GM19467 (cell line): ENCODE data around the gene ANAPC7.
"Not testable (repeated sequence)": the region's sequence is repeated elsewhere in the genome, so short reads cannot be mapped to it uniquely, and the experiment has no call there.

Source experiments
- ATAC-seq: cut with Tn5 transposase; IDR thresholded peaks from one replicate; pipeline ENCODE4 v1.9.1; 2021; ENCODE audit warnings: mild to moderate bottlenecking, moderate library complexity; ENCODE audit not compliant: unreplicated experiment

Gene ANAPC7

DNA sequence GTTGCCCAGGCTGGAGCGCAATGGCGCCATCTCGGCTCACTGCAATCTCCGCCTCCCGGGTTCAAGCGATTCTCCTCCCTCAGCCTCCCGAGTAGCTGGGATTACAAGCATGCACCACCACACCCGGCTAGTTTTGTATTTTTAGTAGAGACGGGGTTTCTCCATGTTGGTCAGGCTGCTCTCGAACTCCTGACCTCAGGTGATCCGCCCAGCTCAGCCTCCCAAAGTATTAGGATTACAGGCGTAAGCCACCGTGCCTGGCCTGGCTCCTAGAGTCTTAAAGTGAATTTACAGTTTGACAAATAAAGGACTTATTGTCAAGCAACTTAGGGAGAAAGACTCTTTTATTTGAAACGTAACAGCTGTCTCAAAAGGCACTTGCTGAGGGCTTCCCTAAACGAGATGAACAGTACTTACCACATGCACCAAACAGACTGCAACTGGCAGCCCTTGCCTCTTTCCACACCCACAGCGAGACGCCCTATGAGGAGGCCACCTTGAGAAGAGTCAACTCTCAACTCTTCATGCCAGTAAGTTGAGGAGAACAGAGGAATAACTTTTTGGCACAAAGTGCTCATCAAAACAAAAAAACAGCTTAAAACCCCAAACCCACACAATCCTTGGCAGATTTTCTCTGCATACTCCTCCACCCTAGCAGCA, 25.2 kb downstream of the ANAPC7 start:
- ATAC-seq, result not testable (repeated sequence)

DNA sequence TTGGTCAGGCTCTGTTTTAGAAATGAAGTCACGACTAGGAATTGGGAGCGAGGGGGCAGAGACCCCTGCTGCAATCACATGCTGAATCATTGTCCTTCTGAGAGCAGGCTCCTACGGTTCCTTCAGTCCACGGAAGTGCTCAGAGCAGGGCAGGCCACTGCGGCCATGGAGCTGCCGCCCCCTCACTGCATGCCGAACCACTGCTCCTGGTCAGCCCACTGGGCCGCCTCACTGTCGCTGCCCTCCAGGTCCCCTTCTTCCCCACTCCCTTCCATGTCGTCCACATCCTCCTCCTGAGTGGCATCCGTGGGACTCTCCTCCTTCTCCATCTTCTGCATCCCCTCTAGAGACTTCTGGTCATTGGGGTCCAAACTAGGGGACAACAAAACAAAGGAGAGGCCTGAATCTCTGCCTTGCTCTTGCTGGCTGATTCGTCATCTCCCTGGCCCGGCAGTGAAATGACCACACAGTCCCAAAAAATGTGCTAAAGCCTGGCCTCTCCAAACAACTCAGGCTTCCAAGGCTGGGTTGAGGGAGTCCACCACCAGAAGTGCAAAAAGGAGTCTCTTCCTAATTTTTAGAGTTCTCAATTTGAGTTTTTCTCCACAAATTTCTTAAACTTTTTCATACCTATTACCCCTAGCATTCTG, 29.4 kb downstream of the ANAPC7 start:
- ATAC-seq, result no peak

DNA sequence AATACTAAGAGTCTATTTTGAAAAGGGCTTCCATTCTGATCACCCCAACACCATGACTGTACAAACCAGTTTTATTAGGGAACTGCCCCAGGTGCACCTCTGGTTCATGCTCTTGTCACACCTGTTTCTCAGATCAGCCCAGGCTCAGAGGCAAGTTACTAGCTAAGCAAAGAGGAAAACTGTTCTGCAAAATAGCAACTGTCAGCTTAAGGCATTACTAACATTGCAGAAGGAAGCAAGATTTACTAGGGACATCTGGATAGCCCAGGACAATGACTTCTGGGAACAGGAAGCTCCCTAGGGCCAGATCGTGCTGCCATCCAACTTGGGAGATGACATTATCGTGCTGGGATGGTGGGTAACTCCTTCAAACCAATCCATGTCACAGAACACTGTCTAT, 30.1 kb downstream of the ANAPC7 start:
- no peak for ATAC-seq

DNA sequence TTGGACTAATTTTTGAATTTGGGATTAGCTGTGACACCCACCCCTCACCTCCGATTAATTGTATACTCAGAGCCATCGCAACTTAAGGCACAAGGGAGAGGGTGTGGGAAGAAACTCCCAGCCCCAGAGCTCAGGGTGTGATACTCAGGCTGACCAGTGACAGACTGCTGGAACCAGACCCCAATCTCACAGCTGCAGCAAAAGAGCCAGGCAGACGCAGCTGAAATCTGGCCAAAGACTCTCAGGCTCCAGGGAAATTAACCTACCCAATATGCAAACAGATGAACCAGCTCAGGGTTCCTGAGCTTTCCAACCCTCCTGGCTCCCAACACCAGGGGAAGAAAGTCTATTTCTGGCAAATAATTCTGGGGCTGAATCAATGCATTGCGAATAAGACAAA, 30.5 kb downstream of the ANAPC7 start:
- no peak for ATAC-seq

DNA sequence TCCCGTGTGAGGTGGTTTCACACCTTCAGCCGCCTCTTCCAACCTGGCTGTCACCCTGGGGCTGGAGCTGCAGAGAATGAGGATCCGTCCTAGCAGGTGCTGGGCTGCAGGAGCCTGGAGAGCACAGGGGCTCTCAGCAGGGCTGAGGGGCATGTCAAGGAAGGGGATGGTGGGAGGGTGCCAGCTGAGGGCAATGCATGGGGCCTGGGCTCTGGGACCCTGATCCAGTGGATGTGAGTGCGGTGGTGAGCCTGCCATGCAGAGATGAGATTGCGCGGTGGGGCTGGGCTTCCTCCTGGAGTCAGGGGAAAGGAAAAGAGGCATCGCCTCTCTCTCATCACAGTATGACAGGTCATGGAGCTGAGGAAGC, 31.5 kb downstream of the ANAPC7 start:
- ATAC-seq, result no peak

DNA sequence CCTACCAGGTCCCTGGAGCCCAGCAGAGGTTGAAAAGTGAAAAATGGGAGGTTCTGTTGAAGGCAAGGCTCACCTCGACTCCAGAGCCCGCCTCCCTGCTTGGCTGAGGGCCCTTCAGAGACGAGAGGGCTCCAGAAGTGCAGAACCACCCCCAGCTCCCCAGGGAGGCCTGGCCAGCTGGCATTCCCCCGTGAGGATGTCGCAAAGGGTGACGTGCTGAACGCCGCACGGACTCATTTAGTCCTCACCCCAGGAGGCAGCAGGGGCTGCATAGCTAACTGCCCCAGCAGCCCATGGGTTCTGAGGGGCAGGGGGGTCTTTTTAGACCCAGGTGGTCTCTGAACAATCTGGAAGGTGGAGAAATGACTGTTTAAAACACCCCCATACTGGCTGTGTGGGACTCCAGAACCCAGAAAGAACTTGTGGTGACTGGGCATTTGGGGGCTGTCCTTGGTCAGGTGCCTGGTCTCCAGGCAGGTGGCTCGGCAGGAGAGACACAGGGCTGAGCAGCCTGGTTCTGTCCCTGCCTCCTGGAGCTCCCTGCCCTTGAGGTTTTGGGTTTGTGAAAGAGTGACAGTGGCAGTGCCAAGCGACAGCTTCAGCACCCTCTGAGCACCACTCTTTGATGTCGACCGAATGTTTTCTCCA, 32.0 kb downstream of the ANAPC7 start:
- ATAC-seq, result peak; percentile 52

DNA sequence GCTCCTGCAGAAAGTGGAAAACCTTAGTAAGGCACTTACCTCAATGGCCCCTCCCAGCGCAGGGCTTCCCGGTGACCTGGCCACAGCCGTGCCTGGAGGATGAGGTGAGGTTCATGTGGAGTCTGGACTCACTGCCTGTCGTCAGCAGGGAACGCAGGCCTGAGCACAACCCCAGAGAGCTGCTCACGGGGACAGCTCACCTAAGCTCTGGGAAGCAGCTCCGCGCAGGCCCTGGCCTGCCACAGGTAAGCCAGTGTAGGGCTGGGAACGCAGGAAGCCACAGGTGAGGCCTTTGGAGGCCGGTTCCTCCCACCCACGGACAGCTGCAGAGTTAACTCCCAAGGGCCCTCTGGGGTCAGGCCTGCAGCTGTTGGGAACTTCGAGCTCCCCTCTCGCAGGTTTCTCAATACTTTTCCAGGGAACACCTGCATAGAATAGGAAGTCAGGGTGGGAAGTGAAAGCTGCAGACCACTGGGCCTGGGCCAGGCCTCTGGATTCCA, 32.7 kb downstream of the ANAPC7 start:
- ATAC-seq, result no peak

DNA sequence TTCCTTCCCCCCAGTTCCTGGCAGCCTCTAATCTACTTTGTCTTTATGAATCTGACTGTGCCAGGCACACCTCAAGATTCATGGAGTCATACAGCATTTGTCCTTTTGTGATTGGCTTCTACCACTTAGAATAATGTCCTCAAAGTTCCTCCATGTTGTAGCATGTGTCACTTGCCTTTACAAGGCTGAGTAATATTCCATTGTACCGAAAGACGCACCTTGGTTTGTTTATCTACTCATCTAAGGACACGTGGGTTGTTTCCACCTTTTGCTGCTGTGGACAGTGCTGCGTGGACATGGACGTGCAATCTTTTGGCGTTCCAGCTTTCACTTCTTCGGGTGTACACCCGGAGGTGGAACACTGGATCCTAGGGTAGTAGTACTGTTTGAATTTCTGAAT, 33.5 kb downstream of the ANAPC7 start:
- no peak for ATAC-seq

DNA sequence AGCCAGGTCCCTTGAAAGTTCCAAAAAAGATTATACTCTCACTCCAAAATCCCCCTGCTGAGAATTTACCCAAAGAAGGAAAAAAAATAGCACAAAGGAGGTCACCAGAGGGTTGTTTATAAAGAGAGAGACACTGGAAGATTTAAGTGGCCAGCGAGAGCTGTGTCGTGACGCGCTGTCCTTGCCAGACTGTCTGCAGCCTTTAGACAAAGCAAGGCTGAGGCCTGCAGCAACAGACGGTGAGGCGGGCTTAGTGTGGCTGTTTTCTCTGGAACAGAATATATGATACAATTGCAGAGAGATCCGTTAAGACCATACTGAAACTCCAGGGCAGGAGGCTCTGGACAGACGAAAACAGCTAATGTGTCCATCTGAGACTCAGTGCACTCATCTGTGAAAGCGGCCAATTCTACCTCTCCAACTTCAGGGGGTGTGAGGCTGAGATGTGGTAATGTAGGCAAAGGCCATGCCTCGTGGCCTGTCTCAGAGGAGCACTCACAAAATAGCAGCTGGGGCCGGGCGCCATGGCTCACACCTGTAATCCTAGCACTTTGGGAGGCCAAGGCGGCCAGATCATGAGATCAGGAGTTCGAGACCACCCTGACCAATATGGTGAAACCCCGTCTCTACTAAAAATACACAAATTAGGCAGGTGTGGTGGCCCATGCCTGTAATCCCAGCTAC, 36.2 kb downstream of the ANAPC7 start:
- no peak for ATAC-seq

DNA sequence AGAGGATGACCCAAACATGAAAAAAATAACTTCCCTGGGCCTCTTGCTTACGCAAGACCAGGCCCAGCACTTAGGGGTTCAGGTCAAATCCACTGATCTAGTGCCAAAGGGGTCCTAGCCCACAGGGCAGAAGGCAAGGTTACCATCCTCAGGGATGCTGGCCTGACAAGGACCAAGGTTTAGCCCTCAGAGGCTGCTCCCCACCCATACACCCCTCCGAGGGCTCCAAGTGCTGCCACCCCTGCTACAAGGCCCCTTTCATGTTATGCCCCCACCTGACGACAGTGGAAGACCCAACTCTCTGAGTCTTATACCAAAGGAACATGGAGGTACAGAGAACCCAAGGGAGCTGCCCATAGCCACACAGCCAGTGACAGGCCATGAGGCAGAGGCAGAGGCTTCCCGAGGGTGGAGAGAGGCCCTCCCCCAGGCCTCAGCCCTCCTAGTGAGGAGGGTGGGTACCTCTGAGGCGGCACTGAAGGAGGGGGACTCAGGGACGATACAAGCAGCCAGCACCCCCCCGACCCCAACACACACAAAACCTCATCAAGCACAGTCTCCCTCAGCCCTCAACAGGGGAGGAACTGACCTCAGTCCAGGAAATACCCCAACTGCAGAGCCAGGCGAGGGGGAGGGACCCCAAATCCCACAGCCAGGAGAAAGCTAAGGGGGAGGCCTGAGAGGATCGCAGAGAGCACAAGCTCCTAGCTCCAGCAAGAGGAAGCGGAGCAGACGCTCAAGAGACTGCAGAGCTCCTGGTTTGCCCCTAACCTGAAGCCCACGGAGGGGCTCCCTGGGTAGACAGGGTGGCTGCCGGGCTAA, 37.0 kb downstream of the ANAPC7 start:
- ATAC-seq, result no peak

DNA sequence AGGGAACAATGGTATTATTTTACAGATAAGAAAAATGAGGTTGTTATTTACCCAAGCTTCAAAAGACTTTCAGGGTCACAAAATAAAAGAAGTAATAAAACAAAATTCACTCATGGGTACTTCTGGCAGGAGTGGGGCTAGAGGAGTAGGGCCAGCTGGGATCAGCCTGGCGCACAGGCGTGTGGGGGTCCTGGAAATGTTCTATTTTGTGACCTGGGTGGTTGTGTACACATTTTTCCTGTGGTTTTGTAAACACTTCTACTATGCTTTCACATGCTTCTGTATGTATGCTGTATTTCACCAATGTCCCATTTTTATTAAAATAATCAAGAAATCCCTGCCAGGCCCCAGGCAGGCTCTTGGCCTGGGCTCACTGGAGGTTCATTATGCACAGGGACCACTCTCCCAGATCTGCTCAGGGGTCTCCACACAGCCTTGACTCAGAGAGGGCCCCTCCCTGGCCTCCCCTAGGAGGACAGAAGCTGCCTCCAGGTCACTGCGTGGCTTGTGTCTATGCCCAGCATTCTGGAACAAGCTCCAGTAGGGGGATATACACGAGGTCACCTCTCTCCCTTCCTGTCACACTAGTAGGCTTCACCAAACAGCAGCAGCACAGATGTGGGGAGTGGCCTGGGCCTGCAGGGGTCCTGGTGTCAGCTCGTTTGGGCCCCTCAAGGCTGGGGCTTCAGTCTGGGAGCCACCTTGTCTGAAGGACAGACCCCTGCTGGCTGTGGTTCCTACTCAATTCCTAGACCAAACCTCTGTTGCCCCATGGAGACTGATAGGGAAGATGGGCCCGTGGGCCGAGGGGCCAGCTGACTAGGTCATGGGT, 37.8 kb downstream of the ANAPC7 start:
- ATAC-seq, result no peak

DNA sequence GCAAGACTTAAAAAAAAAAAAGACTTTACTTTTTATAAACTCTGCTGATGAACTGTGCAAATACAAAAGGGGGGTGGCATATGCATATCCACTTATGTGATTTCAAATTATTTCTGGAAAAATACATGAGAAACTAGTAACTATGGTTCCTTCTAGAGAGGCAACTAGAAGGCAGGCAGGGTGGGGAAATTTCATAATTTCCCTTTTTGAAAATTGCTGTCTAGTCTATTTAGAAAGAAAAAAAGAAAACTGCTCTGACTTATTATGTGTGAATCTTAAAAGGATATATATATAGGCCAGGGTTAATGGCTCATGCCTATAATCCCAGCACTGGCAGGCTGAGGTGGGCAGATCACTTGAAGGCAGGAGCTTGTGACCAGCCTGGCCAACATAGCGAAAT, 42.3 kb downstream of the ANAPC7 start:
- ATAC-seq, result no peak

DNA sequence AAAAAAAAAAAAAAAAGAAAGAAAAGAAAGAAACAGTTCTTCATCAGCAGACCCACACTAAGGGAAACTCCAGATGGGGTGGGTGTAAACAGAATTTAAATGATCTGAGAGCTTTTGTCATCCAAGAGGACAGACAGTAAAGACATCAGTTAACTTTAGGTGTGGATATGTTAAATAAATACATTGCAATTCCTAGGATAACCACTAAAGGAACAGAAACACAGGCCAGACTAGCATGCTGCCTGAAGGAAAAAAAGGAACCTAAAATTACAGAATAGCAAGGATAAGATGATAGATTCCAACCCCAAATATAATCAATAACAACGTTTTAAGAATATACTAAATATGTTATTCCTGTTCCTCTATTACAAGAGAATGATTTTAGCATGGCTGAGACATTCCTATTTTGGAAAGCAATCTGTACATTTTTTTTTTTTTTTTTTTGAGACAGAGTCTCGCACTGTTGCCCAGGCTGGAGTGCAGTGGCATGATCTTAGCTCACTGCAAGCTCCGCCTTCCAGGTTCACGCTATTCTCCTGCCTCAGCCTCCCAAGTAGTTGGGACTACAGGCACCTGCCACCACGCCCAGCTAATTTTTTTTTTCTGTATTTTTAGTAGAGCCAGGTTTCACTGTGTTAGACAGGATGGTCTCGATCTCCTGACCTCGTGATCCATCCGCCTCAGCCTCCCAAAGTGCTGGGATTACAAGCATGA, 45.0 kb downstream of the ANAPC7 start:
- ATAC-seq, result not testable (repeated sequence)

DNA sequence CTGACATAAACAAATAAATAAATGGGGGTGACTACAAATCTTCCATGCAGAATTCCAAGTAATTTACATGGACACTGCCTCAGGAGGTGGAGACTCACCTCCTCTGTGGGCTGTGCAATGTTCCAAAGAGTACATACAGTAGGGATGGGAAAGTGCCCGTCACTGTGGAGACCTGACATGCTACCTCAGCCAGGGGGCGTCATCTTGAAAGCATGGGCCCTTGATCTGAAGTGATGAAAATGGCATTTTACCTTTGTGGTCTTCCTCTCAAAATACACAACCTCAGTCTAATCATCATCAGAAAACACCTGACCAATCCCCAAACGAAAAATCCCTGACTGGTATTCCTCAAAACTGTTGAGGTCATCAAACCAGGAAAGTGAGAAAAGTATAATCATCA, 48.4 kb downstream of the ANAPC7 start:
- no peak for ATAC-seq

DNA sequence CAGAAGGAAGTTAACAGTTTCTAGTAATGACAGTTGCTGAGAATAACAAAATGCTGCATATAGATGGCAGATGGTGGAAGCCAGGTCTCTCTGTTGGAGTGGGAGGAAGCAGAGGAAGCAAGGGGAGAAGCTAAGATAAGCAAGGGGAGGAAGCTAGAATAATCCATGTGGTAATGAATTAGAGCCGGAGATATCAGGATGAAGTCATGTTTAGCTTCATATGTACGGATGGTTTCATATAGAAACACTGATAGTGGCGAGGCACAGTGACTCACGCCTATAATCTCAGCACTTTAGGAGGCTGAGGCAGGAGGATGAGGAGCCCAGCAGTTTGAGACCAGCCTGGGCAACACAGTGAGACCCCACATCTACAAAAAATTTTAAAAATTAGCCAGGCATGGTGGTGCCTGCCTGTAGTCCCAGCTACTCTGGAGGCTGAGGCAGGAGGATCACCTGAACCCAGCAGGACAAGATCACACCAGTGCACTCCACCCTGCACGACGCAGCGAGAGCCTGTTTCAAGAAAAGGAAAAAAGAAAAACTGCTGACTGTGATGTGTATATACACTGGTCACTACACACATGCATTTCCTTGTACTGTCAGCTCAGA, 49.2 kb downstream of the ANAPC7 start:
- no peak for ATAC-seq

DNA sequence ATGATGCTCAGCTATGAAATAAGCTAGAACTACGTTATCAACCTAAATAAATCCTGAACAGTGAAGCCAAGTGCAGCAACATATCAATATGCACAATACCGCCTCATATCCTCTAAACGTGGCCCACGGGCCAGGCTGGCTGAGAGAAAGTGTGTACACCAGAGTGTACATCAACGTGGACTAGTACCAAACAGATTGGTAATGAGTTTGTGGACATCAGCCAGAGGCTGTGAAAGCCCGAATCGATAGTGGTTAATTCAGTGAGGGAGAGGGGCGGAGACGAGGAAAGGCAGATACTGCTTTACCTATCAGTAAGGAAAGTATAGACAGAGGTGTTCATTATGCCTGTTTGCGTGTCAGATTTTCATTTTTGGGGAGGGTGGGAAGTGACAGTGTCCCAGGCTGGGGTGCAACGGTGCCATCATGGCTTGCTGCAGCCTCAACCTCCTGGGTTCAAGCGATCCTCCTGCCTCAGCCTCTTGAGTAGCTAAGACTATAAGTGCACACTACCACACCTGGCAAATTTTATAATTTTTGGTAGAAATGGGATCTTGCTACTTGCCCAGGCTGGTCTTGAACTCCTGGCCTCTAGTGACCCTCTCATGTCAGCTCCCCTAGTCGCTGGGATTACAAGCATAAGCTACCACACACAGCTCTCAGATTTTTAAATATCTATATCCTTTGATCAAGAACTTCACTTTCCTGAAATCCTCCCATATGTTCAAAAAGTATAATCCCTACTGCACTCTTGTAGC, 50.1 kb downstream of the ANAPC7 start:
- ATAC-seq, result no peak

DNA sequence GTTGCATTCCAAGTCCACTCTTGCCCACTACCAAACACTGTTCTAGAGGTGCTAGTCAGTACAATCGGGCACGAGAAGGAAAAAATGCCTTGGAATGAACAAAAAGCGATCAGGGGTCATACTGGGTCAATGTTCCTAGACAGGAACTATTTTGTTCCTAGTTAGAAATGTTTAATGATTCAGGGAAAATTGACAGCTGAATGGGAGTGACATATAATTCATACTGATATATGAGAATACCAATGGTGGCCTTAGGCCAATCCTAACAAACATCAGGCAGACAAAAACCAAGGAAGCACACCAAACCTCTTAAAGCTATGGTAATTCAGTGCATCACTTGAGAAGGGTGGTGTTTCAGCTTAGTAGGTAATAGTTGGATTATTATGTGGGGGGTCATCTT, 51.1 kb downstream of the ANAPC7 start:
- ATAC-seq, result no peak

DNA sequence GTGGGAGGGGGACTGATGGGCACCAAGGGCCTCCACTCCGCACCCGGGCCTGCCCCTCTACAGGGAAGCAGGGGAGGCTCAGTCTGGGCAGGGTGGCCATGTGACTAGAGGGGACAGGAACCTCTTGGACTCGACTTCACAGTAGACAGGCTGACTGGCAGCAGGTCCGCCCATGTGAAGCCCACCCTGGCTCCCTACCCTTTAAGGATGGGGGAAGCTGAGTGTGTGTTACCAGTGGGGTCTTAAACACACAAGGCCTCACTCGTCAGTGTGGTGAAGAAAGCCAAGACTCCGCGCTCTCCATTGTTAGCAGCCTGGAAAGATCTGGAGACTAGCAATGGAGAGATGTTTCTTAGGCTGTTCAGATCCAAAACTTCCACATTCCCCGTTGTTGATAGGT, 52.4 kb downstream of the ANAPC7 start:
- no peak for ATAC-seq
